Activated T-helper 1 cell treated with anti-CD3 and anti-CD28 coated beads, Interleukin-2, amount 50 U/mL, for 16 hours (primary cell): ENCODE data around the gene TPO.
"Not testable (repeated sequence)": the region's sequence is repeated elsewhere in the genome, so short reads cannot be mapped to it uniquely, and the experiment has no call there.

Source experiments
- DNase-seq, 2 donors: peaks; one replicate each; pipeline ENCODE4 v3.0.0-alpha.2; 2020; ENCODE audit warnings: low read depth in 1 of 2, low spot score in 1 of 2

TPO gene

GRCh38 chr2:1413156-1413710 lies at the start of gene TPO:
TSS of gene TPO (plus strand) at chr2:1413463. CDS start at chr2:1414409, 946 bp downstream.
- no peak for DNase-seq

GRCh38 chr2:1366546-1367134 lies 46.6 kb upstream of the TPO start:
- DNase-seq: no peak

GRCh38 chr2:1367601-1368000 lies 45.7 kb upstream of the TPO start:
- DNase-seq: no peak

- DNase-seq: no peak
Measured at GRCh38 chr2:1369905-1370304, 43.4 kb upstream of the TPO start.

GRCh38 chr2:1370461-1370860 lies 42.8 kb upstream of the TPO start:
- DNase-seq: no peak

GRCh38 chr2:1371082-1371481 lies 42.2 kb upstream of the TPO start:
- no peak for DNase-seq

- no peak for DNase-seq
Measured at GRCh38 chr2:1373830-1374229, 39.4 kb upstream of the TPO start.

GRCh38 chr2:1374287-1374686 lies 39.0 kb upstream of the TPO start:
- no peak for DNase-seq

GRCh38 chr2:1375794-1376193 lies 37.5 kb upstream of the TPO start:
- no peak for DNase-seq

- no peak for DNase-seq
Measured at GRCh38 chr2:1377473-1377872, 35.8 kb upstream of the TPO start.

GRCh38 chr2:1378456-1379150 lies 34.7 kb upstream of the TPO start:
- no peak for DNase-seq

GRCh38 chr2:1381644-1382043 lies 31.6 kb upstream of the TPO start:
- DNase-seq: no peak

GRCh38 chr2:1387954-1388725 lies 25.1 kb upstream of the TPO start:
- DNase-seq: not testable (repeated sequence)

- DNase-seq: not testable (repeated sequence)
Measured at GRCh38 chr2:1390118-1390517, 23.1 kb upstream of the TPO start.

- no peak for DNase-seq
Measured at GRCh38 chr2:1393321-1393720, 19.9 kb upstream of the TPO start.

GRCh38 chr2:1394709-1395408 lies 18.4 kb upstream of the TPO start:
- no peak for DNase-seq

- no peak for DNase-seq
Measured at GRCh38 chr2:1397350-1397749, 15.9 kb upstream of the TPO start.

GRCh38 chr2:1398191-1398590 lies 15.1 kb upstream of the TPO start:
- DNase-seq: no peak

- DNase-seq: no peak
Measured at GRCh38 chr2:1400943-1401735, 12.1 kb upstream of the TPO start.

GRCh38 chr2:1402064-1402463 lies 11.2 kb upstream of the TPO start:
- DNase-seq: no peak

- no peak for DNase-seq
Measured at GRCh38 chr2:1403565-1403964, 9.7 kb upstream of the TPO start.
